Right lobe of liver (tissue), 4 donors: ENCODE measurements around the gene SEMA5B.

Experiments used
- CTCF ChIP-seq, 4 donors: fragments of 200-600 bp in 3 of 4; fragments of 450-650 bp in 1 of 4; IDR thresholded peaks; one replicate each; pipeline versions ENCODE4 v1.5.1 to v1.8.0; 2016 to 2022; ENCODE audit warnings: antibody characterized with exemption in 4 of 4, mild to moderate bottlenecking in 2 of 4
- POLR2A ChIP-seq: fragments of 450-650 bp; IDR thresholded peaks from one replicate; pipeline ENCODE4 v1.6.1; 2017; ENCODE audit warnings: antibody characterized with exemption, mild to moderate bottlenecking
- donor health status: DM: no; HTN: no; CAD: no.
- donor health status: DM: no; HTN: no; CAD: no.
- donor health status: DM: no; HTN: yes; CAD: no.

- TF ChIP-seq CTCF (IDR thresholded peaks at IDR 0.05) (no peak), POLR2A (no peak)
Observed at GRCh38 chr3:122948408-122948807, 79.2 kb downstream of the SEMA5B start.
